ENCODE measurements around the gene MAPRE2. TPM values are rescaled to one million over a fixed set of nuclear protein-coding genes. Genes with fewer than 3 reads are reported as not detected.

The MAPRE2 gene
- total RNA-seq, 1 donor from 2014 or later = 101 TPM

DNA sequence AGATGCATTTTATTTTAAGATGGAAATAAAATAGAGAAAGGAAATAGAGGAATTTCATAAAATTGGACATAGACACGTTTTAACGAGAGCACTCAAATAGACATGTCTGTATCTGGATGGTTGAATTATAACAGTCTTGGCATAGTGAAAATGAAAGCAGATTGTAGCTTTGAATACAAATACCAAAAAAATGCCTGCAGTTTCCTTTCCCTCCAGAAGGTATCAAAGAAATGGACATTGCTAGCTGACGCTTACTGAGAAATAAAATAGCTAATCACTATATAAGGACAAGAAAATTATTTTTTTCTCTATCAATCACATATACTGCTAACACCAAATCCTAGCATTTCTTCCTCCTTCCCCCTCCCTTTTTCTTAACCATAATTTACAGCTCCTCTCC, 11.4 kb upstream of the MAPRE2 start:
- intact Hi-C loops (cut with DNase I) = no loop called here
- ATAC-seq (ENCODE audit: poor library complexity) = peak; percentile 52

DNA sequence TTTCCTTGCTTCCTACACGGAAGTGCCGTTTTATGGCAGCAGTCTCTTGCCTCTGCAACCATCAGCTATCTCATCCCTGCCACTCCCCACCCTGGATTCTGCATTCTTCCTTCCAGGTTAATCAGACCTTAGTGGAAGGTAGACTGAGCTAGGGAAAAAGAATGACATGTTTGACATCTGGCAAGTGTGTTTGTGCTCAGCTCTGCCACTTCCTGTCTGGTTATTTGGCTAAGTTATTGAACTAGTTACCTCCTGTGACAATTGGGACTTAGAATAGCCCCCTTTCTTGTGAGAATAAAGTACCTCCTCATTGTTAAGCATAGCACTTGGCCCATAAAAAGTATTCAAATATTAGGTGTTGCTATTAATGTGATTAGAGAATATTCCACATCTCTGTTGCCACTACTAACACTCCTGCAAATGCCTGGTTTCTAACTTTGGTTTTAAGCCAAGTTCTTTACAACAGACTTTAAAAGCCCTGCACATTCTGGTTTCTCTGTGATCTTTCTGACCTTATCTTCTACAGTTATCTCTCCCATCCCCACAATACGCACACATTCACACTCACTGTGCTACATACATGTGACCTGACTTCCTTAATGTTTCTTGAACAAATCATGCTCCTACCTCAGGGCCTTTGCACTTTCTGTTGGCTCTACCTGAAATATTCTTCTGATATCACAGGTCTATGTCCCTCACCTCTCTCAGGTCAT, 10.8 kb upstream of the MAPRE2 start:
- intact Hi-C loops (cut with DNase I) = no loop called here
- ATAC-seq (ENCODE audit: poor library complexity) (no peak), DNase-seq (no peak)

More for the DNA sequence above, 11.4 kb upstream of the MAPRE2 start:
- no peak for DNase-seq

DNA sequence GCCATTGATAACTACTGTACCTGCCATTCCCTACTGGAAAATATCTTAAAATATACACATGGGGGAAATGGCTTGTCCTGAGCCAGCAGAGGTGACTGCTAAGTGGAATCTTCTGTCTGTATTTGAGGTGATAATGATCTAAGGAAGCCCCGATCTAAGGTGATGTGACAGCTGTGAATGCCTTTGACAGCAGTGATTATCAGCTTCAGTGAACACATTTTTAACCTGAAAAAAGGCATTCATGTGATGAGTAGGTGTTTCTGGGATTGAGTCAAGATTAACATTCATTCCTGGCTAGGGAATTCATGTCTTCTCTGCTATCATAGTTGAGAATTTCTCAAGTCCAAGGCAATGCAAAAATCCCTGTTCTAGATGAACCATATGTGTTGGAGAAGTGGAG, 9.1 kb upstream of the MAPRE2 start:
- no peak for ATAC-seq (ENCODE audit: poor library complexity)
- DNase-seq = no peak
- intact Hi-C loops (cut with DNase I) = no loop called here

DNA sequence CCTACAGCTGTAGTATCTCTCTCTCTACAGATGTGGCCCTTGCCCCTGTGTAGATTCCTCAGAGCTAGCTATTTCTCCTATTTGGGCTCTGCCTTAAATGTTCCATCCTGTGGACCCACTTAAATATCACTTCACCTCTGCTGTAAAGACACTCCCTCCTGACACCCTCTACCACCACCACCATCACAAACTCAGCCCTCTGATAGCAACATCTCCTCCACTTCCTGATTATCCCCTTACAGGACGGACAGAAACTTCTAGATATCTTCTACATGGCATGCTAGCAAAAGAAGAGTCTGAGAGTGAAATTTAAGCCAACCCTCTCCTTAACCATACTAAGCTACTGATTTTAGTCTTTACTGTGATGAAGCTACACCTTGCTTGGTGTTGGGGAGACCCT, 3.2 kb upstream of the MAPRE2 start:
- intact Hi-C loops (cut with DNase I) = no loop called here
- no peak for DNase-seq
- ATAC-seq (ENCODE audit: poor library complexity) = no peak

DNA sequence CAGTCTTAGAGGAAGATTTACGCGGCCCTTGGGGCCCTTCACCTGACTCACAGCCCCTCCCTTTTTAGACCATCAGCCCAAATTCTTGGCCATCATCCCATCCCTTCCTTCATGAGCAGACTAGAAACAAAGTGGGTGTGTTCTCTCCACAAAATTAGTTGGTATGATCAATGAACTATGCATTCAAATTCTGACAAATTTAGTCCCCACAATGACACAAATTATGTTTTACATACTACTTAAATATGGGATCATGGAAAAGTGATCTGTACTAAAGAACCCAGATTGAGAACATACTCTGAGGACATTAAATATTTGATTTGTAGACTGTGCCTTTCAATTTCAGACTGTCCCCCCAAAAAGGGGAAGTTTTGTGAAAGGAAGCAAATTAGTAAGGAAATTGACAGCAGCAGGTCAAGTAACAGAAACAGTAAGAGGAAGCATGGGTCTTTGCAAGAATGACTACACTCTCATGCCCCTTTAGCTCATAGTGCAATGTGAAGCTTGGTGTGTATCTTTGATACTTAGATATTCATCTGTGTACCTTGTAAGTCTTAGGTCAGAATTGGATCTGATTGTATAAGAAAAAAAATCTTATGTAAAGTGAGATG, 2.2 kb upstream of the MAPRE2 start:
- intact Hi-C loops (cut with DNase I) = no loop called here
- DNase-seq (no peak), ATAC-seq (ENCODE audit: poor library complexity) (no peak)

DNA sequence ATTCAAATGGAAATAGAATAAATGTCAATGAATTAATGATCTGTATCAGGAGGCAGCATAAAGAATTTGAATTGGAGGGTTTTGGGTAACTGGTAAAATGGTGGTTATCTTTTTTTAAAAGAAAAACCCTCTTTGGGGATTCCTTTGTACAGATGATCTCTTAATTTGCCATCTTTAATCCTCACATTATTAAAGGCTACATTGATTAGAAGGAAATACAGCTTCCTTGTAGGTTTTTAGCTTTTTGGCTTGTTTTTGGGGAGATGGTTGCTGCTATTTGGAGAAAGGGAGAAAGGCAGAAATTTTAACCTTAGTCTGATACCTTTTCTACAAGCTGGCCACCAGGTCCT, 600 bp upstream of the MAPRE2 start:
- ATAC-seq (ENCODE audit: poor library complexity) = no peak
- intact Hi-C loops (cut with DNase I) = loop anchor here (5.0 kb wide), 1 partner anchor 92 kb away; no protein-coding TSS in a partner anchor
- no peak for DNase-seq

DNA sequence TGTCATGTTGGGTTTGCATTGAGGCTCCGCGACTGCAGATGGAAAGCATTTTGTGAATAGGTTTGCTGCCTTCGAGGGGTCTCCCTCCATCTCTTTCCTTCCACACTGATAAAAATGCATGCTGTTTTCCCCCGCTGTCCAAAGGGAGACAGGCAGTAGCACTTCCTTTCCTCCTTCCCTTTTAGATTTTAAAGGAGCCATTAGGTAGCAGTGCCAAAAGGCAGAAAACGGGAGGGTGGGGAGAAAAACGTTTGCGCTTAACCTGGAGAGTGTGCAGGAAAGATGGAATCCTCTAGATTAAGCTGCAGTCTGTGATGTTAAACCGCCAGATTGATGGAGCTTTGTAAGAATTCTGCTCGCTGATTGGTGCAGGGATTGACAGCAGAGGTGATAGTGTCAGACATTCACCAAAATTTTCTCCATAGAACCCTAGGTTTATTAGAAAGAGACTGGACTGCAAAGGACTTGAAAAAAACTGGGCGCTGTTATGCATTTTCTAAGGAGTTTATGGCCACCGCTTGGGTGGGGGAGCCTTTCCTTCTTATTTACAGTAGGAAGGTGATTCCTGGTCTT, 688 bp downstream of the MAPRE2 start:
- intact Hi-C loops (cut with DNase I) = loop anchor here (5.0 kb wide), 1 partner anchor 90 kb away; no protein-coding TSS in a partner anchor
- DNase-seq (no peak), ATAC-seq (ENCODE audit: poor library complexity) (peak; percentile 23)

DNA sequence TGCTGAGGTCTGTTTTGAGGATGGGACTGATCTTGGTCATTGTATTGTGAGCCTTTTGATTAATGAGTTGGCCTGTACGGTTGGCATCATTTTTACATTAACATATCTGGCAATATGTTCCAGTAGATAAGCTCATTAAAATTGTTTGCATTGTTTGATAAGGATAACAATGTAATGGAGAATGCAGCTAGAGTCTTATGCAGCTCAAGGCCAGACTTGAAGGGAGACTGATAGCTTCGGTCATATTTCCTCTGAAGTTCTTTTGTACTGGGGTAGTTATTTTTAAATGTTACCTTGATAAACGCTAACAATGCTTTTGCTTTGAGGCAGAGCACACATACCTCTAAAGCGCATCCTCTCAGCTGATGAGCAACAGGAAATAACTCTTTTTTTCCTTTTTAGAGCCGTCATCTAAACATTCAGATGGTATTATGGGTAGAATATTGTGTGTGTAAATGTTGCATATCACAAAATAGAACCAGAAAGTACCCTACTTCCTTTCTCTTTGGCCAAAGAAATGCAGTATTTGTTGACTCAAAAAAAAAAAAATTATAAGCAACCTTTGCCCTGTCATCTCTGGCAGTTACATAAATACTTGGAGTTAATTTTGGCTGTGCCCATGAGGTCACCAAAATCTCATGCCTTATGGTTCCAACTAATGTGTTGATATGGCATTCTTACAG, 1.3 kb downstream of the MAPRE2 start:
- DNase-seq = no peak
- peak; percentile 24 for ATAC-seq (ENCODE audit: poor library complexity)
- intact Hi-C loops (cut with DNase I) = loop anchor here (5.0 kb wide), 1 partner anchor 90 kb away; no protein-coding TSS in a partner anchor

DNA sequence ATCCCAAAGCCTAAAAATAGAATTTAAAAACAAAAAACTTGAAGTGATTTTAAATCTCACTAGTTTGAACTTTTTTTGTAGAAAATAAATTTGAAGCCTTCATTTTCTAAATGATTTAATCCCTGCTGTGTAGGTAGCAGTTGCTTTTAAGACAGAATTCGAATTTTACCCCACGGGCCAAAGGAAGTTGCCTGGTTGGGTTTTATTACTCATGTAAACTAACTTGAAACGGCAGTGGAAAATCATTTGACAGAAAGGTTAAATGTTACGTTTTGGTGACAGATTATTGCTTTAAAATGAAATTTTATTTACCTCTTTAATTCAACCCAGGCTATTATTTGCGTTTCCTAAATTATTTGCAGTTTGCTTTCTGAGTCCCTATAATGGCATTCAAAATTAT, 2.0 kb downstream of the MAPRE2 start:
- ATAC-seq (ENCODE audit: poor library complexity) (no peak), DNase-seq (no peak)
- intact Hi-C loops (cut with DNase I) = loop anchor here (5.0 kb wide), 1 partner anchor 89 kb away; no protein-coding TSS in a partner anchor

DNA sequence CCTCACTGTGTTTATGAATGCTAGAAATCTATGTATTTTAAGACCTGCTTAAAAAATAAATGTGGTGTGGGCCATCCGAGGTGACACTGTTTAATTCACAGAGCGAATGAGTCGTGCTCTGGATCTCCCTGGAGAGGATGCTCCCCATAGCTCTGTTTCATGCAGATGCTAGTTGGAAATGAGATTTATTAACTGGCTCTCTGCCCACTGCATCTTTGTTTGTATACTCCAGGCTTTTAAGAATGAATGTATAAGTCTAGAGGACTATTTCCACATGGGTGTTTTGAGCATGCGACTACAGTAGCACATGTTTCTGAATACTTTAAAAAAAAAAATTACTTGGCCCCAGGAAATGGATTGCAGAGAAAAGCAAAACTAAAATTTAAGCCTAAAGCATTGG, 3.9 kb downstream of the MAPRE2 start:
- no peak for DNase-seq
- ATAC-seq (ENCODE audit: poor library complexity) = no peak
- intact Hi-C loops (cut with DNase I) = no loop called here

DNA sequence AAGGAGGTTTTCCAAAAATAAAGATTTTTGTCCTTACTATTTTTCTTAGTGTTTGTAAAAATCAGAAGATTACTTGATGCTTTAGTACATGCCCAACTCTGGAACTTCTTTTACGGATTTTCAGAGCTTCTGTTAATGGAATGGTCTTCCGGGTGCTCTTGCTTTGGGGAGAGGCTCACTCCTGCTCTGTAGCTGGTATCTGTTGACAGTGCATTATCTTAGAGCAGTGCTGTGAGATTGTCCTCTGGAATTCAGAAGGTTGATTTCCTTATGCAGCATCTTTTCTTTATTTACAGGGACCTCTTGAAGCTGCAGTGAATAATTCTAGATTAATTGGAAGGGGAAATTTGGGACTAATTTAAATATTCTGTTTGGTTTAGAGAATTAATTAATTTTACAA, 4.6 kb downstream of the MAPRE2 start:
- ATAC-seq (ENCODE audit: poor library complexity) = no peak
- intact Hi-C loops (cut with DNase I) = no loop called here
- no peak for DNase-seq

DNA sequence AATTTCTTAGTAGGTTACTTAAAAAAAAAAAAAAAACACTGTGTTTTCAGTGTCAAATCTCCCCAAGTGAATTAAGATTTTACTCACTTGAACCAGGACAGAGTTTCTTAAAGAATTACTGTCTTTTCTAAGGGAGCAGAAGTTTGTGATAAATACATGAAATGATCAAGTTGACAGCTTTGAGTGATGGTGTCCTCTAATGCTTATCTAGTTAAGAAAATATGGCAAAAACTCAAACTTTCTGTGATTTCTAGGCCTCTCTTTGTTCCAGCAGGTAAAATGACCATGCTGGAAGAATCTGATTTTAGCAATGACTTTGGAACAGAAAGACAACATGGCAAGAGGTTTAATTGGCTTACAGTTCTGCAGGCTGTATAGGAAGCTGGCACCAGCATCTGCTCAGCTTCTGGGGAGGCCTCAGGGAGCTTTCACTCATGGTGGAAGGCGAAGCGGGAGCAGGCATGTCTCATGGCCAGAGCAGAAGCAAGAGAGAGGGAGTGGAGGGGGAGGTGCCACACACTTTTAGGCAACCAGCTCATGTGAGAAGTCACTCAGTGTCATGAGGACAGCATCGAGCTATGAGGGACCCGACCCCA, 6.6 kb downstream of the MAPRE2 start:
- DNase-seq (no peak), ATAC-seq (ENCODE audit: poor library complexity) (no peak)
- intact Hi-C loops (cut with DNase I) = no loop called here

DNA sequence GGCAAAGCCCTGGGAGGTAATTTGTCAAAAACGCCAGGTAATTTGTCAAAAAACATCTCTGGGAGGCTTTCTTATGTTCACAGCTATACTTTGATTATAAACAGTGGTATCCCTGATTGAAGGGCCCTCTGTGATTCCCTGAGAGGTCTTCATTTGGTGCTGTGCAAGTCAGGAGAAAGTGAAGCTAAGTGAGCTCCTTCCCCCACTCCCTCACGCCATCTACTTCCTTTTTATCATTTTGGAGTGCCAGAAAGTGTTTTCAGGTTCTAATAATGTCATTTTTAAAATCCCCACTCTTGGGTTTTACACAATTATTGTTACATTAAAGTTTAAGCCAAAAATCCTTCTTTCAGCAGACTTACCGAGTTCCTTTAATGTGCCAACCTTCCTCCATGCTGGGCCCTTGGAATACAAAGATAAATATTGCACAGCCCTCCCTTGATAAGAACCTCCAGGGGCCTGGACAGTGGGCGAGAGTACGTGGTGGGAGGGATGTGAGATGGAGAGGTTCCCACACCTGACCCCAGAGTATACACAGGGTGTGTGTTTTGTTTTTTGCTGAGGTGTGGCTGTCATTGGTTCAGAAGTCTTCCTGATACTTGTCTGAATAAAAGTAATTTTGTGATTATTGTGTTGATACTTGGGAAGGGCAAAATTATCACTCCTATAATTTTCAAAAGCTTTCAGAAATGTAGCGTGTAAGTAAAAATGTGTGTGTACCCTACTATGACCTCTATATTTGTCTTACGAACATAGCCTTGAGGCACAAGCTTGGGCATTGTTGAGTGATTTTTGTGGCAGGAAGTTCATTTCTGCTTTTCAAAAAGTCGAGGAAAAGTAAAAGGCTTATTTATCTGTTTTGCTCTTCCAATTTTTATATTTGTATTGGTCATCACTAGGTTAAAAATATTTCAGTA, 8.2 kb downstream of the MAPRE2 start:
- ATAC-seq (ENCODE audit: poor library complexity) (no peak), DNase-seq (no peak)
- intact Hi-C loops (cut with DNase I) = no loop called here

DNA sequence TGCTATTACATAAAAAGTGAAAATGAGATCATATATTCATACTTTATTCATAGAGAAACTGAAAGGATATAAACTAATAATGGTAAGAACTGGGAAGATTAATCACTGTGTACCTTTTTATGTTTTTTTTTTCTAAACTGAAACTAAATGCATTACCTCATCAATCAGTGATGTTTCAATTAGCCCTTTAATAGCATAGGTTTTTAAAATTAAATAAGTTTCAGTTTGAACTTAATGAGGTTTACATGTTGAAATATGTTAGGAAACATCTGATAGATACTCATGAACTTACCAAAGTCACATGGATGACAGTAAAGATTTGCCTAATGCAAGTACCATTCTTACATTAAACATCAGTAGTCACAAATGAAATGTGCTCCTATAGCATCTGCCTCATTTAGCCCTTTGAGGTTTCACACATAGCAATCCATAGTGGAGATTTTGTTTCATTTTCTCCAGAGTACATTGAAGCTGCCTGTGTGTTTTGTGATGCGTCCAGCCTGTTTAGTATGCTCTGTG, 8.9 kb downstream of the MAPRE2 start:
- ATAC-seq (ENCODE audit: poor library complexity) (peak; percentile 14), DNase-seq (no peak)
- intact Hi-C loops (cut with DNase I) = no loop called here

DNA sequence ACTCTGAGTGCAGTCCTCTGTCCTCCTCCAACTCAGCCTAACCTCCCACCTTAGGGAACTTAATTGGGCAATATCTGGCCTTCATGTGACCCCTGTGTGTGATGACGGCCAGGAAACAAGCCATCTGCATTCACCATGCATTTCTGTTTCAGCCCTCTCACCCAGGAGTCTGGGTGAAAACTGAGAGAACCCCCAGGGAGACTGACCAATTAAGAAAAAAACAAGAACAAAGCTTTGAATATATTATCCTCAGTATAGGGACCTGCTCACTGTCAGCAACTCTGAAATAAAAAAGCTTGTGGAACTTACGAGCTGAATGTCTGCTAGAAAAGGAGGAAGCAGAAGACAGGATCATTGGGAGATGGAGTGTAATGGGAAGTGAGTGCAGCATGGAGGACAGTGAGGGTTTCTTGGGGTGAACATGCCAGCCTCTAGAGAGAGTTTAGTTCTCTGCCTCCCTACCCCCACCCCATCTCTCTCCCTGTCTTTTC, 9.5 kb downstream of the MAPRE2 start:
- no peak for DNase-seq
- intact Hi-C loops (cut with DNase I) = no loop called here
- ATAC-seq (ENCODE audit: poor library complexity) = peak; percentile 80

DNA sequence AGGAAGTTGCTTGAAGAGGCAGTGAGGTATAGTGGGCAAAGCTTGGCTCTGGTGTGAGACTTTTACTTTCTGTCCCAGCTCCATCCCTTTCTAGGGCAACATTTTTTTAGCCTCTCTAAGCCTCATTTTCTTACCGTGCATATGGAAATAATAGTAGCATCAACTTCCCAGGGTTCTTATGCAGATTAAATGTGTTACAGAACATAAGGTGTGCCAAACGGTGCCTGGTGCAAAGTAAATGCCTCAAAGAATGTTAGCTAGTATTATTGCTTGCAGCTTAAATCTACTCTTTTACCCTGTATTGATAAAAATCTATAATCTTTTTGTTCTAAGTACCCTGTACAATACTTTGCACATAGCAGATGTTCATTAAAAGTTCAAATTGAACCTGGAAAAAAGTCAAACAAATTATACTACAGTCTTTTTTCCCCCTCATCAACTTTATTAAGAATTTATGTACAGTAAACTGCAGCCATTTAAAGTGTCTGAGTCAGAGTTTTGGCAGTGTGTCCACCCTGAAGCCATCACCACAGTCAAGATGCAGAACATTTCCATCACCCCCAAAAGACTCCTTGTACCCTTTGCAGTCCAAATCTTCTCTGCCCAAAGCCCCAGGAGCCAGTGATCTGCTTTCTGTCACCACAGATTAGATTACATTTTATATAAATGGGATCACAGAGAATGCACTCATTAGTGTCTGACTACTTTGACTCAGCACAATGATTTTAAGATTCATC, 10.6 kb downstream of the MAPRE2 start:
- intact Hi-C loops (cut with DNase I) = no loop called here
- ATAC-seq (ENCODE audit: poor library complexity) (peak; percentile 30), DNase-seq (no peak)

DNA sequence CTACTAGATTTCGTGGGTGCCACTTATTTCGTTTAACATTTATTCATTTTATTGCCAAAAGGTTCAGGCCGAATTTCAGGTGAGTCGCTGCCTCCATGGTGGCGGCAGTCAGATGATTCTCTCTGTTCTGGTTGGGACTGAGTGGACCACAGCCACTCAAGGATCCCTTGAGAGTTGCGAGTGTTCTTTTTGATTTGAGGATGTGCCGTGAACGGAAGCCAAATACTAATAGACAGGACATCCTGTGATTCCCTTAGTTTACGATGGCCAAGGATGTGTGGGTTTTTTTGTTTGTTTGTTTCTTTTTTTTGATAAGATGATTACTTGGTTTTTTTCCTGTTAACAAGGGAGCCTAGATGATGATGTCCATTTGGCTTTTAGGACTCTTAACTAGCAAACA, 13.2 kb downstream of the MAPRE2 start:
- ATAC-seq (ENCODE audit: poor library complexity) (no peak), DNase-seq (no peak)
- intact Hi-C loops (cut with DNase I) = no loop called here

Measured in Right ventricle myocardium superior (tissue), 1 donor.